OCI-LY7 (cell line): ENCODE measurements around the gene FZD2.

Experiments
- CTCF ChIP-seq: fragments of 200-600 bp; sonication (generic); conservative IDR thresholded peaks from 2 replicates; pipeline ENCODE4 v1.5.1; 2014; ENCODE audit warnings: mild to moderate bottlenecking, antibody characterized with exemption, low read length, moderate library complexity, mixed read lengths
- EZH2phosphoT487 ChIP-seq: fragments of 200-600 bp; sonication (generic); IDR thresholded peaks from 2 replicates; pipeline ENCODE4 v1.6.1; 2018; ENCODE audit warnings: low read depth, borderline replicate concordance, mild to moderate bottlenecking, mixed run types, antibody characterized with exemption, low read length, moderate library complexity, mixed read lengths

GRCh38 chr17:44591206-44591605 is 33.9 kb downstream of the FZD2 start:
- TF ChIP-seq CTCF (no peak), EZH2phosphoT487 (no peak)
